Type B pancreatic cell (in vitro differentiated cells): Measurements from ENCODE around the gene DTNBP1. TPM values are rescaled to one million over a fixed set of nuclear protein-coding genes. Genes with fewer than 3 reads are reported as not detected.

Source experiments
- DNase-seq: peaks from one replicate; pipeline ENCODE4 v3.0.0; 2021; ENCODE audit warnings: mixed read lengths; ENCODE audit not compliant: unreplicated experiment; ENCODE audit errors: extremely low spot score
- H3K27ac Mint-ChIP-seq: 2 replicates; pipeline ENCODE4 v1.8.0; 2021; ENCODE audit warnings: mild to moderate bottlenecking, mixed read lengths
- H3K27me3 Mint-ChIP-seq: 2 replicates; pipeline ENCODE4 v1.8.0; 2021; ENCODE audit warnings: mixed read lengths
- H3K36me3 Mint-ChIP-seq: 2 replicates; pipeline ENCODE4 v1.8.0; 2021; ENCODE audit warnings: mixed read lengths
- H3K4me1 Mint-ChIP-seq: one replicate; pipeline ENCODE4 v1.8.0; 2021; ENCODE audit warnings: mixed read lengths; ENCODE audit not compliant: unreplicated experiment
- H3K4me3 Mint-ChIP-seq: 2 replicates; pipeline ENCODE4 v1.8.0; 2021; ENCODE audit warnings: mild to moderate bottlenecking, mixed read lengths
- H3K9me3 Mint-ChIP-seq: 2 replicates; pipeline ENCODE4 v1.8.0; 2021; ENCODE audit warnings: mixed read lengths
- CTCF ChIP-seq: fragments of 200-600 bp; sonication (generic); conservative IDR thresholded peaks from 2 replicates; pipeline ENCODE4 v1.5.0; 2021; ENCODE audit warnings: antibody characterized with exemption, mild to moderate bottlenecking
- total RNA-seq: library from RNA; stranded (reverse); gene quantifications from 2 replicates; pipeline ENCODE4 v1.2.1, GENCODE V29; 2021; ENCODE audit warnings: low replicate concordance

The DTNBP1 gene
- total RNA-seq, 1 donor from 2014 or later, result 11.6 TPM

DNA sequence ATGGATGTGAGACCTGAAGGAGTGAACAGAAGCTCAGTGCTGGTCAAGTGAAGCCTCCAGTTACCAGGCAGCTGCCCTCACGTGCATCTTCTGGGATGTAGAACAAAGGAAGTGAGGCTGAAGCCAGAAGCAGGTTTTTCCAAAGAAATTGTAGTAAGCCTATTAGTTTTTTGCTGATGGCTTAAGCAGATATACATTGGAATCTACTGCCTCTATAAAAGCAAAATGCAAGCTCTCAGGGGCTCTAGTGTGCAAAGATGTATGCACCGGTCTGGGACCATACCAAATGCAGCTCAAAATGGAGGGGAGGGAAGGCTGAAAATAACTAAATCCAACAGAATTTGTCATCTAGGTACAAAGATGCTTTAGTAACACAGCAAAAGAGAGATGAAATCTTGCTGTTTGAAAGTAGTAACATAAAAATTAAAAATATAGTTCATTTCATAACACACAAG, 77.0 kb downstream of the DTNBP1 start:
- H3K27me3 Mint-ChIP-seq, result no peaks in the 10 kb centered on the region
- H3K27ac Mint-ChIP-seq, result no peak overlapping the region
- H3K4me3 Mint-ChIP-seq, result no peak overlapping the region
- no peak for DNase-seq
- H3K4me1 Mint-ChIP-seq, result no peaks in the 10 kb centered on the region
- H3K36me3 Mint-ChIP-seq, result no peaks in the 10 kb centered on the region
- H3K9me3 Mint-ChIP-seq, result no peaks in the 10 kb centered on the region
- no peak for TF ChIP-seq CTCF

DNA sequence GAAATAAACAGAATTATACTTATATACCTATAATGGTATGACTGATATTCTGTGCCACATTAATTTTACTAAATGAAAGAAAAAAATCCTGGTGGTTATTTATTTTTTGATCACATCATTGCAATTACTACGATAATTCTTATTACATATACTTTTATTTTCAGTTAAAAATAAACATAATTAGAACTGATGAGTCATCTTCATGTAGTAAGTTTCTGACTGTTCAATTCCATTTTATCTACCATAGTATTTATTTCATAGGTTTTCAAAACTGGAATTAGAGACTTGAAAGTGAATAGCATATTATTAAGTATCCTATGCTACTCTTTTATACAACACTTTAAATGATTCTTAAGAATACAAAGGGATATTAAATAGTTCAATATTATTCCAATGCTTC, 80.3 kb downstream of the DTNBP1 start:
- no peaks in the 10 kb centered on the region for H3K27me3 Mint-ChIP-seq
- no peak overlapping the region for H3K4me3 Mint-ChIP-seq
- H3K27ac Mint-ChIP-seq, result no peak overlapping the region
- H3K9me3 Mint-ChIP-seq, result no peaks in the 10 kb centered on the region
- DNase-seq, result no peak
- H3K4me1 Mint-ChIP-seq, result peaks cover 8% of the 10 kb centered on the region
- TF ChIP-seq CTCF, result no peak
- peaks cover 4% of the 10 kb centered on the region for H3K36me3 Mint-ChIP-seq

DNA sequence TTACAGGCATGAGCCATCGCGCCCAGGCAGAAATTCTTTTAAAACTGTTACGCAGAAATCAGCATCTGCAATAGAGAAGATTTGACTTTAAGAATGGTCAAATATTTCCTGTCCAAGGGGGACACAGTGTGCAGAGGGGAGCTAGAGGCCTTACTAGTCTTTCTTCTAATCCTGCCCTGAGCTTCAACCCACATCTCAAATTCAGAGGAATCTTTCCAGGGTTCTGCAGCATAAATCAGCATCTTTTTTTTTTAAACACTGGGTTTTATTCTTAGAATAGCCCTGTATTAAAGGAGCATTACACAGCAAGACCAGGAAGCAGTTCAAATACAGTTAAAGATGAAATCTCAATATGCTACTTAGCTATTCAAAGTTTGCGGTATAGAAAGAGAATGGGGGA, 81.1 kb downstream of the DTNBP1 start:
- H3K27me3 Mint-ChIP-seq, result no peaks in the 10 kb centered on the region
- H3K36me3 Mint-ChIP-seq, result peaks cover 4% of the 10 kb centered on the region
- peaks cover 12% of the 10 kb centered on the region for H3K4me1 Mint-ChIP-seq
- DNase-seq, result no peak
- H3K27ac Mint-ChIP-seq, result no peak overlapping the region
- H3K9me3 Mint-ChIP-seq, result no peaks in the 10 kb centered on the region
- H3K4me3 Mint-ChIP-seq, result no peak overlapping the region
- TF ChIP-seq CTCF, result no peak

- no peaks in the 10 kb centered on the region for H3K27me3 Mint-ChIP-seq
- no peak for TF ChIP-seq CTCF
- H3K27ac Mint-ChIP-seq, result no peak overlapping the region
- peaks cover 4% of the 10 kb centered on the region for H3K36me3 Mint-ChIP-seq
- peaks cover 12% of the 10 kb centered on the region for H3K4me1 Mint-ChIP-seq
- no peak overlapping the region for H3K4me3 Mint-ChIP-seq
- DNase-seq, result no peak
- no peaks in the 10 kb centered on the region for H3K9me3 Mint-ChIP-seq
Observed at GRCh38 chr6:15580326-15580725, 82.5 kb downstream of the DTNBP1 start.

- no peaks in the 10 kb centered on the region for H3K9me3 Mint-ChIP-seq
- H3K4me3 Mint-ChIP-seq, result no peak overlapping the region
- no peak overlapping the region for H3K27ac Mint-ChIP-seq
- peaks cover 19% of the 10 kb centered on the region for H3K4me1 Mint-ChIP-seq
- H3K27me3 Mint-ChIP-seq, result no peaks in the 10 kb centered on the region
- TF ChIP-seq CTCF, result no peak
- DNase-seq, result no peak
- peaks cover 4% of the 10 kb centered on the region for H3K36me3 Mint-ChIP-seq
Observed at GRCh38 chr6:15578716-15579391, 84.0 kb downstream of the DTNBP1 start.
